HepG2 (cell line): ENCODE results near the gene GDE1. TPM values are rescaled to one million over a fixed set of nuclear protein-coding genes. Genes with fewer than 3 reads are reported as not detected.

Source experiments
- ATAC-seq: fragments of 200-7000 bp; cut with Tn5 transposase; 3 replicates; pipeline ENCODE4 v1.9.1; 2020; ENCODE audit warnings: mild to moderate bottlenecking, moderate library complexity
- BruUV-seq: library from RNA; stranded (reverse); fragments of 400-500 nt; replicated peaks from 2 replicates; lab custom pipeline; 2021; lab: Mats Ljungman, UMichigan
- CTCF ChIA-PET: fragments of 300-600 bp; formaldehyde crosslinking; extraction: SDS; loops from one replicate; lab custom pipeline; 2021; ENCODE audit warnings: low total read pairs, inconsistent platforms, low intra/inter-chr PET ratio; lab: Yijun Ruan, JAX
- POLR2A ChIA-PET: fragments of 350-600 bp; sonication (Branson Sonifier 250); formaldehyde crosslinking; loops from one replicate; lab custom pipeline; 2020; ENCODE audit warnings: antibody characterized with exemption, inconsistent platforms; lab: Yijun Ruan, JAX
- DNase-seq: peaks from one replicate; pipeline ENCODE4 v3.0.0-alpha.2; 2015; ENCODE audit warnings: low spot score
- FAIRE-seq: peaks from 3 replicates; lab custom pipeline; 2011; peaks lifted over from hg19 to GRCh38; lab: Jason Lieb, UNC
- H2AFZ ChIP-seq: one replicate; pipeline ENCODE4 v1.6.1; 2011; ENCODE audit warnings: low read length, inconsistent platforms
- H3K27ac ChIP-seq: fragments of 300-600 bp; 3 replicates; pipeline ENCODE4 v1.8.0; 2011; ENCODE audit warnings: mixed run types, mild to moderate bottlenecking, mixed read lengths, low read length, inconsistent platforms; ENCODE audit not compliant: insufficient read depth; ENCODE audit errors: extremely low read length
- H3K27me3 ChIP-seq, 2 experiments: fragments of 200-600 bp in 1 of 2; 2 replicates in 1 of 2; 3 replicates in 1 of 2; pipeline versions ENCODE4 v1.6.0 to v1.8.0; 2011; ENCODE audit warnings: low read length in 2 of 2, mild to moderate bottlenecking in 2 of 2, moderate library complexity in 2 of 2, inconsistent platforms in 1 of 2; ENCODE audit not compliant: insufficient read depth in 2 of 2, control insufficient read depth in 1 of 2
- H3K36me3 ChIP-seq, 2 experiments: fragments of 200-600 bp in 1 of 2; replicated peaks in 1 of 2; 2 replicates in 1 of 2; 3 replicates in 1 of 2; pipeline versions ENCODE4 v1.5.1 to v1.8.0; 2011; ENCODE audit warnings: low read length in 2 of 2, inconsistent platforms in 1 of 2; ENCODE audit not compliant: insufficient read depth in 2 of 2, control insufficient read depth in 1 of 2
- H3K4me1 ChIP-seq: 2 replicates; pipeline ENCODE4 v1.5.1; 2012; ENCODE audit warnings: low read length, inconsistent platforms; ENCODE audit not compliant: insufficient read depth
- H3K4me2 ChIP-seq: 2 replicates; pipeline ENCODE4 v1.6.0; 2011; ENCODE audit warnings: low read depth, low read length, inconsistent platforms
- H3K4me3 ChIP-seq, 3 experiments: fragments of 200-600 bp in 1 of 3; sonication (generic), shearing (Covaris generic) in 1 of 3; replicated peaks in 1 of 3; 2 replicates each; pipeline ENCODE4 v1.5.1; 2011 to 2016; ENCODE audit warnings: low read length in 3 of 3, inconsistent platforms in 2 of 3, low read depth in 2 of 3, mild to moderate bottlenecking in 2 of 3, control low read depth in 1 of 3, mixed read lengths in 1 of 3; ENCODE audit not compliant: insufficient read depth in 1 of 3
- H3K79me2 ChIP-seq: one replicate; pipeline ENCODE4 v1.6.1; 2011; ENCODE audit warnings: low read length, inconsistent platforms; ENCODE audit not compliant: insufficient read depth
- H3K9ac ChIP-seq: 2 replicates; pipeline ENCODE4 v1.6.0; 2011; ENCODE audit warnings: mild to moderate bottlenecking, low read depth, low read length, inconsistent platforms; ENCODE audit not compliant: insufficient read depth
- H3K9me3 ChIP-seq: 2 replicates; pipeline ENCODE4 v1.5.1; 2012; ENCODE audit warnings: mild to moderate bottlenecking, low read length
- H4K20me1 ChIP-seq: 2 replicates; pipeline ENCODE4 v1.6.0; 2011; ENCODE audit warnings: inconsistent platforms, mild to moderate bottlenecking, low read length, moderate library complexity; ENCODE audit not compliant: insufficient read depth
- CBX1 ChIP-seq: IDR thresholded peaks from one replicate; pipeline ENCODE4 v1.6.1; 2016; ENCODE audit warnings: antibody characterized with exemption, low read depth
- ETV5 ChIP-seq: IDR thresholded peaks from 2 replicates; pipeline ENCODE4 v1.6.1; 2018; ENCODE audit warnings: missing biosample characterization, missing genetic modification reagents, inconsistent platforms, borderline replicate concordance
- NR2F2 ChIP-seq: IDR thresholded peaks from 2 replicates; pipeline ENCODE4 v1.6.1; 2012; ENCODE audit warnings: low read depth, inconsistent platforms, borderline replicate concordance
- RBFOX2 ChIP-seq: fragments of 200-400 bp; formaldehyde crosslinking; IDR thresholded peaks from 2 replicates; pipeline ENCODE4 v1.6.1; 2017; ENCODE audit warnings: low read depth, mild to moderate bottlenecking, low read length
- RXRB ChIP-seq: IDR thresholded peaks from 2 replicates; pipeline ENCODE4 v1.6.1; 2016; ENCODE audit warnings: borderline replicate concordance, missing genetic modification reagents, missing compliant biosample characterization
- SP4 ChIP-seq: sonication (generic); formaldehyde crosslinking; IDR thresholded peaks from 2 replicates; pipeline ENCODE4 v1.8.1; 2023; ENCODE audit warnings: mild to moderate bottlenecking, missing genetic modification reagents
- ZBTB49 ChIP-seq: sonication (generic); formaldehyde crosslinking; IDR thresholded peaks from 2 replicates; pipeline ENCODE4 v1.4.0; 2020; ENCODE audit warnings: missing genetic modification reagents, borderline replicate concordance
- ZNF34 ChIP-seq: sonication (generic); formaldehyde crosslinking; IDR thresholded peaks from 2 replicates; pipeline ENCODE4 v1.4.0; 2020; ENCODE audit warnings: mild to moderate bottlenecking, missing genetic modification reagents, borderline replicate concordance
- ZNF562 ChIP-seq: sonication (generic); formaldehyde crosslinking; IDR thresholded peaks from 2 replicates; pipeline ENCODE4 v1.8.0; 2022; ENCODE audit warnings: missing genetic modification reagents, borderline replicate concordance
- ZNF639 ChIP-seq: conservative IDR thresholded peaks from 2 replicates; pipeline ENCODE4 v1.6.1; 2018; ENCODE audit warnings: missing genetic modification reagents
- WGBS: methylation state at CpG from one replicate; pipeline ENCODE4 v1.1.6; 2017; ENCODE audit warnings: low lambda C conversion rate; 5-methylcytosine and 5-hydroxymethylcytosine counted together
- in situ Hi-C: cut with HindIII; loops from 2 replicates; pipeline ENCODE4 v1.10.0; 2017; ENCODE audit warnings: low pct_unique_long_range_greater_than_20kb; ENCODE audit not compliant: extremely low pct_ligation_motif_present
- intact Hi-C: fragments of 100-400 bp; cut with micrococcal nuclease; formaldehyde crosslinking; loops from one replicate; pipeline ENCODE4 v1.10.0; 2022; ENCODE audit not compliant: unreplicated experiment
- polyA plus RNA-seq, 8 experiments: library from polyadenylated mRNA; depleted of rRNA in 3 of 8; stranded (reverse) in 7 of 8; unstranded in 1 of 8; fragments of >200 nt; fragmentation: Illumina TruSeq in 4 of 8; extraction: Trizol in 4 of 8; gene quantifications; 2 replicates each; pipeline versions ENCODE4 v1.2.1 to v1.2.3, GENCODE V29; 2011 to 2016; ENCODE audit warnings: low read depth in 4 of 8, missing spikeins in 1 of 8, mixed read lengths in 1 of 8; ENCODE audit not compliant: insufficient read depth in 1 of 8
- total RNA-seq, 5 experiments: library from RNA; depleted of rRNA; stranded (reverse); fragments of >200 nt; fragmentation: Illumina TruSeq; extraction: Trizol; gene quantifications; 2 replicates each; pipeline ENCODE4 v1.2.3, GENCODE V29; 2016; ENCODE audit warnings: low read depth in 1 of 5

GDE1 gene
- total and polyA plus RNA-seq, 2 of the 13 experiments (the other 11 are each of a cell fraction or from before 2014, with no cell fraction given): 35.9 to 59.0 TPM

- no peak for FAIRE-seq
- Histone ChIP-seq H3K4me3 (no peak overlapping the region), H3K9me3 (no peaks in the 10 kb centered on the region), H3K79me2 (no peaks in the 10 kb centered on the region), H3K9ac (no peak overlapping the region), H3K27me3 (peaks cover 0 to 9% of the 10 kb centered on the region in 2 experiments; a peak in 1 of 5 replicates), H2AFZ (no peak overlapping the region), H3K4me2 (no peak overlapping the region), H4K20me1 (no peaks in the 10 kb centered on the region), H3K36me3 (no peaks in the 10 kb centered on the region), H3K4me1 (peaks cover 19% of the 10 kb centered on the region), H3K27ac (no peak overlapping the region)
- TF ChIP-seq ZNF639 (CRISPR knock-in tag) (no peak), ZBTB49 (no peak), RXRB (CRISPR knock-in tag) (no peak)
- WGBS: 33% methylated on average over 4 of the region's 4 CpGs
- in situ Hi-C loops: no loop called here
- no peak for DNase-seq
- BruUV-seq: no TSS peak
- ChIA-PET POLR2A (no interaction called here), CTCF (interaction anchor here (1.1 kb wide), 1 partner anchor 97 kb away, joined by 6 read pairs; no protein-coding TSS in a partner anchor)
- no peak for ATAC-seq
- intact Hi-C loops: loop anchor here (5.0 kb wide), 1 partner anchor 99 kb away; no protein-coding TSS in a partner anchor
These were observed 35.8 kb downstream of the GDE1 start for GRCh38 chr16:19486051-19486450.

GRCh38 chr16:19485611-19486010, 36.3 kb downstream of the GDE1 start:
- Histone ChIP-seq H3K9me3 (no peaks in the 10 kb centered on the region), H3K4me3 (no peak overlapping the region), H3K79me2 (no peaks in the 10 kb centered on the region), H3K4me2 (no peak overlapping the region), H3K27ac (no peak overlapping the region), H2AFZ (no peak overlapping the region), H3K36me3 (no peaks in the 10 kb centered on the region), H3K4me1 (peaks cover 24% of the 10 kb centered on the region), H4K20me1 (no peaks in the 10 kb centered on the region), H3K27me3 (peaks cover 0 to 9% of the 10 kb centered on the region in 2 experiments; a peak in 1 of 5 replicates), H3K9ac (no peak overlapping the region)
- ATAC-seq (no peak), FAIRE-seq (no peak), DNase-seq (no peak)
- BruUV-seq: no TSS peak
- CTCF ChIA-PET: no interaction called here
- WGBS: 43% methylated on average over 5 of the region's 5 CpGs
- POLR2A ChIA-PET: no interaction called here
- in situ Hi-C loops (no loop called here), intact Hi-C loops (loop anchor here (5.0 kb wide), 1 partner anchor 98 kb away; no protein-coding TSS in a partner anchor)
- TF ChIP-seq NR2F2 (no peak), ZNF562 (CRISPR knock-in tag) (no peak), ZNF34 (CRISPR knock-in tag) (no peak), RBFOX2 (no peak), ETV5 (CRISPR knock-in tag) (no peak), CBX1 (no peak), SP4 (no peak)
